ENCODE data around the gene C5orf22.

- no peak for TF ChIP-seq CTCF (IDR thresholded peaks at IDR 0.05 in 8 of 11, conservative IDR thresholded peaks at IDR 0.05 in 3 of 11)
- TF ChIP-seq POLR2AphosphoS5 (IDR thresholded peaks at IDR 0.05) = no peak
These were observed 31.1 kb downstream of the C5orf22 start for GRCh38 chr5:31563216-31563615.
